ENCODE measurements around the gene ASTN2.

The ASTN2 gene

GRCh38 chr9:117315236-117315635, 99.6 kb downstream of the ASTN2 start:
- Histone ChIP-seq H3K27ac (ENCODE audit: low read depth, low read length, poor library complexity, severe bottlenecking) (peak overlapping the region; percentile 45), H3K4me2 (ENCODE audit: low read length) (no peak overlapping the region), H3K36me3 (ENCODE audit: insufficient read depth, low read length) (no peaks in the 10 kb centered on the region), H3K4me1 (ENCODE audit: insufficient read depth, low read length, severe bottlenecking) (peaks cover 61% of the 10 kb centered on the region), H3K79me2 (ENCODE audit: insufficient read depth, low read length) (no peaks in the 10 kb centered on the region), H3K4me3 (ENCODE audit: low read depth, low read length, poor library complexity, severe bottlenecking) (no peak overlapping the region), H3K9me3 (ENCODE audit: low read length) (no peaks in the 10 kb centered on the region), H4K20me1 (ENCODE audit: insufficient read depth, low read length) (no peaks in the 10 kb centered on the region), H3K9ac (ENCODE audit: low read length) (no peak overlapping the region), H2AFZ (ENCODE audit: low read length) (no peak overlapping the region), H3F3A (ENCODE audit: insufficient read depth, low read length) (no peaks in the 10 kb centered on the region), H3K27me3 (ENCODE audit: insufficient read depth, low read length) (no peaks in the 10 kb centered on the region), H3K9me2 (ENCODE audit: low read depth, low read length) (no peaks in the 10 kb centered on the region)
- no peak for TF ChIP-seq CTCF (IDR thresholded peaks at IDR 0.05; ENCODE audit: low read length)
- no peak for TF ChIP-seq EZH2 (IDR thresholded peaks at IDR 0.05; ENCODE audit: borderline replicate concordance, low read length)

- Histone ChIP-seq H3F3A (ENCODE audit: insufficient read depth, low read length) (no peaks in the 10 kb centered on the region), H3K4me2 (ENCODE audit: low read length) (no peak overlapping the region; the same call in 1 of the 2 replicates), H3K9ac (ENCODE audit: low read length) (no peak overlapping the region; the same call in 1 of the 2 replicates), H2AFZ (ENCODE audit: low read length) (no peak overlapping the region), H3K9me2 (ENCODE audit: low read depth, low read length) (no peaks in the 10 kb centered on the region), H3K9me3 (ENCODE audit: low read length) (no peaks in the 10 kb centered on the region), H4K20me1 (ENCODE audit: insufficient read depth, low read length) (no peaks in the 10 kb centered on the region), H3K79me2 (ENCODE audit: insufficient read depth, low read length) (no peaks in the 10 kb centered on the region), H3K36me3 (ENCODE audit: insufficient read depth, low read length) (no peaks in the 10 kb centered on the region), H3K4me3 (ENCODE audit: low read depth, low read length, poor library complexity, severe bottlenecking) (no peak overlapping the region), H3K27ac (ENCODE audit: low read depth, low read length, poor library complexity, severe bottlenecking) (peak overlapping the region; percentile 38), H3K4me1 (ENCODE audit: insufficient read depth, low read length, severe bottlenecking) (peaks cover 59% of the 10 kb centered on the region), H3K27me3 (ENCODE audit: insufficient read depth, low read length) (no peaks in the 10 kb centered on the region)
- no peak for TF ChIP-seq EZH2 (IDR thresholded peaks at IDR 0.05; ENCODE audit: borderline replicate concordance, low read length)
- TF ChIP-seq CTCF (IDR thresholded peaks at IDR 0.05; ENCODE audit: low read length) = no peak
Observed at GRCh38 chr9:117313989-117314388, 100.9 kb downstream of the ASTN2 start.

GRCh38 chr9:117307701-117308100, 107.2 kb downstream of the ASTN2 start:
- peaks cover 73% of the 10 kb centered on the region for H3K4me1 ChIP-seq (ENCODE audit: insufficient read depth, low read length, severe bottlenecking)
- no peaks in the 10 kb centered on the region for H3F3A ChIP-seq (ENCODE audit: insufficient read depth, low read length)
- H4K20me1 ChIP-seq (ENCODE audit: insufficient read depth, low read length) = no peaks in the 10 kb centered on the region
- H3K4me3 ChIP-seq (ENCODE audit: low read depth, low read length, poor library complexity, severe bottlenecking) = no peak overlapping the region
- H3K4me2 ChIP-seq (ENCODE audit: low read length) = no peak overlapping the region; the same call in 1 of the 2 replicates
- no peaks in the 10 kb centered on the region for H3K9me2 ChIP-seq (ENCODE audit: low read depth, low read length)
- no peak for TF ChIP-seq EZH2 (IDR thresholded peaks at IDR 0.05; ENCODE audit: borderline replicate concordance, low read length)
- no peak for TF ChIP-seq CTCF (IDR thresholded peaks at IDR 0.05; ENCODE audit: low read length)
- peak overlapping the region; percentile 19 for H3K27ac ChIP-seq (ENCODE audit: low read depth, low read length, poor library complexity, severe bottlenecking)
- H3K79me2 ChIP-seq (ENCODE audit: insufficient read depth, low read length) = no peaks in the 10 kb centered on the region
- no peaks in the 10 kb centered on the region for H3K9me3 ChIP-seq (ENCODE audit: low read length)
- H3K9ac ChIP-seq (ENCODE audit: low read length) = no peak overlapping the region
- no peaks in the 10 kb centered on the region for H3K36me3 ChIP-seq (ENCODE audit: insufficient read depth, low read length)
- no peak overlapping the region for H2AFZ ChIP-seq (ENCODE audit: low read length)
- H3K27me3 ChIP-seq (ENCODE audit: insufficient read depth, low read length) = no peaks in the 10 kb centered on the region

Measured in OCI-LY1 (cell line).